GM21360 (cell line): ENCODE measurements around the gene MYO10.
"Not testable (repeated sequence)": the region's sequence is repeated elsewhere in the genome, so short reads cannot be mapped to it uniquely, and the experiment has no call there.

Experiments used
- ATAC-seq: cut with Tn5 transposase; IDR thresholded peaks from one replicate; pipeline ENCODE4 v1.9.1; 2021; ENCODE audit warnings: mild to moderate bottlenecking, moderate library complexity; ENCODE audit not compliant: unreplicated experiment

The MYO10 gene

GRCh38 chr5:16679863-16680262 is 256.2 kb downstream of the MYO10 start:
- no peak for ATAC-seq

DNA sequence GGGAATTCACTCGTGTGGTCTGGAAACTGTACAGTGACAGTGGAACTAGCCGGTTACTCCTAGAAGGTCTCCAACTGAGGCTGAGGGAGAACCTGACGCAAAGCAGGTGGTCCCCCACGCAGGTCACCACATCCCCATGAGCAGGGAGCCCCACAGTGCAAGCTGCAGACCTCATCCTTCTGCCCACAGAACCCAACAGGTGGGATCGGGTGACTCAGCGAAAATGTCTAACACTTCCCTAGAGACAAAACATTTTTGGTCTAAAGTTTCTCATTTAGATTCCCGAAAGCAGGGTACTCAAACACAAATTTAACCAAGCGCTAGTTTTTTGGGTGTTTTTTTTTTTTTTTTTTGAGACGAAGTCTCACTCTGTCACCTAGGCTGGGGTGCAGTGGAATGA is 256.9 kb downstream of the MYO10 start:
- no peak for ATAC-seq

GRCh38 chr5:16675806-16676205 is 260.3 kb downstream of the MYO10 start:
- no peak for ATAC-seq

DNA sequence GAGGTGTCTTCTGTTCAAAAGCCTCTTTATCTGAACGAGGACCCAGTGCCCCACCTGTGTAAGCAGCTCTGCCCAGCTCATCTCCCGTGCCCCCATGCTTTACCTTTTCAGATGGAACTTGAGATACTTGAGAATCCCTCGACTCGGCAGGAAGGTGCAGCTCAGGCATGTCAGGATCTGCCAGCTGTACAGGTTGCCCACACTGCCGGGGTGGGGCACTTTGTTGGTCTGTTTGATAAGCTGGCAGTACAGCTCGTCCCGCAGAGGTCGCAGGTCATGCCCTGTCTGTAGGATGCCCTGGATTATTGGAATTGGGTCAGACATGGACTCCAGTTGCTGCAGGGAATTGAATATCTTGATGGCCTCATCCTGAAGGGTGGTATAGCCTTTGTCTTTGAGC is 261.3 kb downstream of the MYO10 start:
- no peak for ATAC-seq

DNA sequence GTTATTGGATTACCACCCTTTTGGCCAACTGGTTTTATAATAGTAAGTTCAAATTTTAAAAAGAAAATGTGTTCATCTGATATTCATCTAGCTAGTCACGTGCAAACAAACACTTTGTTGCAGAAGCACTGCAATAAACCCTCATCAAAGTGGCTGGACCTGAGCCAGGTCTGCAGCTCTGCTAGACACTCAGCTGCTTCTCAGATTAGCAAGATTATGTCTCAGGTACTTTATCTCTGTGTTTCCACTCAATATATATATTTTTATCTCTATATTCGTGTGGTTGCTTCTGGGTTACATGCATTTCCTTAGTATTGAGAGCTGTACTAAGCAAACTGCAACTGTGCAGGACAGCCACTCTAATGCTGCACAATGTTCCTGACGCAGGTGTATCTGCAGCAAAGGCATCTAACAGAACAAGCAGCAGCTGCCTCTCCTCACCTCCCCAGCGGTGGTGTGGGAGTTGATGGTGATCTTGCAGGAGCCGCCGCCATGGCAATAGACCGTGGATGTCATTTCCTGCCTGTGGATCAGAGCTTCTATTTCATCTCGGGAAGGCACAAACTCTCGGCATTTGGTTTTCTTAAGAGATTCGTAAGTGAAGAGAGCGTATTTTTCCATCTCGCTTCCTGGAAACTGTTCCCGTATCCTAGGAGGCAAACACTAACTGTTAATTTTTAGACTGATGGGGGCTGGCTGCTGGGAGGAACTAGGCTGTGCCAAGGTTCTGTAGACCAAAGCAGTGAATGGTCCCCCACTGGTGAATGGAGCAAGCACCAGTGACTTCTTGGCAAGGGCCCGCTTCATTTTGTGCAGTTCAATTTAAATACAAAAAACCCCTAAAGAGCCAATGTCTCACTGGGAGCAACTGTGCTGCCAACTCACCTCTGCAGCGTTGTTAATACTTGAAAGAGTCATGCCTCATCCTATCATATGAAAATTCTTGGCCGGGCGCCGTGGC is 262.6 kb downstream of the MYO10 start:
- no peak for ATAC-seq

DNA sequence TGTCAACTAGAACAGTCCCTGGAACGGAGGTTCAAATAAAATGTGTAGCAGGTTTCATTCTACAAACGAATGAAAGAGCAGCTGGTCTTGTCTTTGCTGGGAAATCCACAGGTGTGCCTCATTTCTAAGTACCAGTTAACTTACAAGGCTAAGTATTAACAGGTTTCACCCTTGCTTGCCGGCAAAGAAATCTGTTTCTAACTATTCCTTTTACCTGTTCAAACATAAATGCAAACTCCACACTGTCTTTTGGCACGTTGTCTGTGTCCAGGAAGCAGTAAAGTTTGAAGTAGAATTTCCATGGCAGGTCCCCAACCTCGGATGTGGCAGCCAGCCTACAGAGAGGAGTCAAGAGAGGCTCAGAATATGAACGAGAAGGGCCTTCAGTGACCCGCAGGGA is 264.9 kb downstream of the MYO10 start:
- no peak for ATAC-seq

DNA sequence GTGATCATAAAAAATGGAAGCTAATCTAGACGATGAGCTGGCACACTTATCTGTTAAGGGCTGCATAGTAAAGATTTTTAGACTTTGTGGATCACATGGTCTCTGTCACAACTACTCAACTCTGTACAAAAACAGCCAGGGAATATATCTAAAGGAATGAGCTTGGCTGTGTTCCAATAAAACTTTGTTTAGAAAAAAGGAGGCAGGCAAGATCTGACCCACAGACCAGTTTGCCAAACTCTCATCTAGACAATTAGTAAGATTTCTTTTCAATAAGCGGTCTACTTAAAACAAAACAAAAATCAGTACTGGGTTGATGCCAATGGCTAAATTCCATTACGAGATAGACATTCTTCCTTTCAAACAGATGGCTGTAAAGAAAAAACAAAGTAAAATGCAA is 266.3 kb downstream of the MYO10 start:
- ATAC-seq, result no peak

- ATAC-seq, result no peak
Measured at GRCh38 chr5:16668631-16669030, 267.5 kb downstream of the MYO10 start.

DNA sequence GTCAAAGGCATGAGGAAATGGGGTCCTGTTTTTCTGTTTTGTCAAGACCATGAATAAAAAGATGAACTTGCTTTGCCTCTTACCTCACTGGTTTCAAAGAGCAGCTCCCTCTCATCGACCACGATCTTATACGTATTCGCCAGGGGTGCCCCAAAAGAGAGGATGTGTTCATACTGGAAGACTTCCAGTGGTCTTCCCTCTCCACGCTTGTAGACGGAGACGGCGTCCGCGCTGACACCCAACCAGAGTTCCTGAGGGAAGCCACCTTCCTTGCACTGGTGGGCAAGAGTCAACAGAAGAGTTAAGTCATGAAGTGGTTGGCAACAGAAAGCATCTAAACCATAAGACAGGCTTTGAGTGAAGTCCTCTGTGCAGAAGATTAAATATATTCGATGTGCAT is 267.9 kb downstream of the MYO10 start:
- ATAC-seq, result no peak

DNA sequence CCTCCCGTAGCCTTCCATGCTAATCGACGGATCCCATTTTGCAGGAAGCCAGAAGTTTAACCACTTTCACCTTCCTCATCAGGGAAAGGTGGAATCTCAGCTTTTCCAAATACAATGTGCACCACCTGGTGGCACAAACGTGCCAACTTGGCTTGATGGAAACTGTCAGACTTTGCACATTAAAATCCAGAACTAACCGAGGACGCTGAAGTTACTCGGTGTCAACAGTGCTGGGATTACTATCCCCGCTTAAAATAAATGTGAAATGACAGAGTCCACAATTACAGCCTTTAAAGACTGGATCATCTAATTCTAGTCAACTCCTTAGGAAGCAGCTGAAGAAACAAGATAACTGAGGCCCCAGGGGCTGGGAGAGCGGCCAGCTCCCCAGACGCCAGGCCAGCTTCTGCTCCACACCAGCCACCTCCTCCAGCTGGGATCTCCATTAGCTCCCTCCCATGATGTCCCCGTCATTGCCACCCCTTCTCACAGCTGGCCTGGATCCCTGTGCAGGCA is 269.1 kb downstream of the MYO10 start:
- ATAC-seq, result no peak

DNA sequence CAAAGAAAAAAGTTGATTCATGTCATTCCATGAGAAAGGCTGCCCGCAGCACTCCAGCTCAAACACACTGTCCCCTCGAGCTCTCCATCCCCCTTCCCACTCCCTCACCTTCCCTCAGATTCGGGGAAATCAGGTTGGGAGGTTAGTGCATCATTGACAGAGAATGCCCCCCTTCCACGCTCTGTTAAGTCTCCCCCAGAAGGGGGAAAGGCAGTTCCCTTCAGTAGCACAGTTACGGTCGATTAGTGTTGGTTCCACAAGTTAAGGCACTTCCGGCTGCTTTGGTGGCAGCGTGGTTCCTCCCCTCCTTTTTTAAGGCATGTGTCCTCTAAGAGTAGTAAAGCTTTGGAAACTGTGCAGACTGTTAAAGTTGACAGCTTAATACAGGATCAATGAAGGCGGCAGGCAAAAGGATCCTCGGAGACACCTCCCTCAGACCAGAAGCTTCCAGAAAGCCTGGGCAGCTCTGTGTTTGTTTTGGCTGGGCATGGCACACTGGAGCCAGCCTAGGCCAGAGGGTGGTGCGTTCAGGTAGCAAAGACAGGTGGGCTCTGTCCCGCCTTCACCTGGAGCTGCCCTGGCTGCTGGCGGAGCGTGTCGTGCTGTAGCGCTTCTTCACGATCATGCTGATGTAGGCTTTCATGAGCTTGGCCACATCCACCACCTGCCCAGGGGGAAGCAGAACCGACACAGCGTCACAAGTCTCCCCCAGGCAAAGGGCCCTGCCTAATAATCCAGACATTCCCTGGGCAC is 269.8 kb downstream of the MYO10 start:
- no peak for ATAC-seq

DNA sequence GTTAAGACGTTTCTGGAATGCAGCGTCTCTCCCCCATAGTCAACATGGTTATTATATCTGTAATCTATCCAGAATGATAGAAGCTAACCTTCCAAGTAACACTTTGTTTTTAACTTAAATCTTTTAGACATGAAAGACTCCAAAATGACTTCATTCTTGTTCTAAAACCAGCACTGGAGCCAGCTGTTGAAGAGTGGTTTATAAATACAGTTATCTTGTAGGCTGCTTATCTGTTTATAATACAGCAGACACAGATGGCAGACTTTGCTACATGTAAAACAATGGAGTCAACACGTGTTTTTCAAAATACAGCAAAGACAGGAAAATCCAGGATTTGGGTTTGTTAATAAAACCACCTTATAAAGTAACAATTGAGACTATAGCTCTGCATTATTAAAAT is 270.5 kb downstream of the MYO10 start:
- no peak for ATAC-seq

DNA sequence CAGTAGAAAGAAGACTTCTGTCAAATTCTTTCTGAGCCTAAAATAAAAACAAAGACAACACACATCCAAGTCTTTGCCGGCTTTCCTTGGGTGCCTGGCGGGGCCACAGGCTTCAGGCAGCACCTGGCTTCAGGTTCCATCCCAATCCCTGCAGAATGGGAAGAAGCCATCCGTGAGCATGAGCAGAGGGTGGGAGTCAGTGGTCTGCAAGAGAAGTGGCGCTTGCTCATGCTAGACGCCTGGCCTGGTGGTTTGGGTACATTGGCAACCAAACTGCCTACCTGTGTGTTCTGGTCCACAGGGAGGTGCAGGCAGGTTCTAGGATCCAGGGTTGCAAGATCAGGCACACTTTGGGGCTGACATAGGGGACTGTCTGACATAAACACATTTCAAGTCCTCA is 271.7 kb downstream of the MYO10 start:
- ATAC-seq, result no peak

GRCh38 chr5:16663840-16664239 is 272.2 kb downstream of the MYO10 start:
- ATAC-seq, result no peak

- no peak for ATAC-seq
Measured at GRCh38 chr5:16661713-16662112, 274.4 kb downstream of the MYO10 start.

DNA sequence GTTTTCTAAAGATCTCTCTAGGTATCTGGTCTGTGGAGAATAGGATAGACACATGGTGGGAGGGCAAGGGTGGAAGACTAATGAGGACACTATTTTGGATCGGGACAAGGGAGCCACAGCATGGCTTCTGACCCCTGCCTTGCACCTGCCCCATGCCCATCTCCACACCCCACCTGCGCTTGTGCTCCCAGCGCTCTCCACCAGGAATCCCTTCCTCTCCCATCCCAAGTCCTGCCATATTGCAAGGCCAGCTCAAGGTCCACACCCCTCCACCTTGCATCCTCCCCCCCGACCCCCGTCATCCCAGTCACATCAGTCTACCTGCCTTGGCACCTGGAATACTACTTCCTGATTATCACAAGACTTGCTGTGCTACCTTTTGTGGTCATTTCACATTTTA is 275.1 kb downstream of the MYO10 start:
- ATAC-seq, result no peak

GRCh38 chr5:16659536-16659935 is 276.6 kb downstream of the MYO10 start:
- ATAC-seq, result no peak

DNA sequence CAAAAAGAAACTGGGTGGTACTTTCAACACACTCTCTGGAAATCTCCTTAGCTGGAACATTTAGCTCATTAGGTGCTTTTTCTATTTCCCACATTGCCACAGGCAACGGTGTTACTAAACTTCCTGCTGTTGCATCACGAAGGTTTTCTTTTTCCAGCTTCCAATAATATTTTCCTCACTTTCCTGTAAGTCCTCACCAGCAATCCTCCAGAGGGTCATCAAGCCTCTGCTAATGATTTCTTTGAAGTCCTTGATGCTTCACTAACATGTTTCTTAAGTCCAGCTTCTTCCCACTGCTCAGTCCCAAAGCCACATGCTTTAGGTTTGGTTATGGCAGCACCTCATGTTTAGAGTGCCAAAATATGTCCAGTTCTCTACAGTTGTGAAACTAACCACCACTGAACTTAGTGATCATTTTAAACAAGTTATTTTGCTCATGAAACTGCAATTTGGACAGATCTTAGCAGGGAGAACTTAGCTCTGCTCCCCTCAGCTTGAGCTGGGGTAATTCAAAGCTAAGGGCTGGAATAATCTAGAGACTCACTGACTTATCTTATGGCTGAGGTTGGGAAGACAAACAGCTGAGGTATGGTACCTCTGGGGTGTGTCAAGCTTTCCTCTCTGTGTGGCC is 279.4 kb downstream of the MYO10 start:
- ATAC-seq, result no peak

GRCh38 chr5:16654647-16655334 is 281.3 kb downstream of the MYO10 start:
- no peak for ATAC-seq

DNA sequence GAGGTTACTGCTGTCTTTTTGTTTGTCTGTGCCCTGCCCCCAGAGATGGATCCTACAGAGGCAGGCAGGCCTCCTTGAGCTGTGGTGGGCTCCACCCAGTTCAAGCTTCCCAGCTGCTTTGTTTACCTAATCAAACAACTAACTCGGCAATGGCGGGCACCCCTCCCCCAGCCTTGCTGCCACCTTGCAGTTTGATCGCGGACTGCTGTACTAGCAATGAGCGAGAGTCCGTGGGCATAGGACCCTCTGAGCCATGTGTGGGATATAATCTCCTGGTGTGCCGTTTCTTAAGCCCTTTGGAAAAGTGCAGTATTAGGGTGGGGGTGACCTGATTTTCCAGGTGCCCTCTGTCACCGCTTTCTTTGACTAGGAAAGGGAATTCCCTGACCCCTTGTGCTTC is 287.3 kb downstream of the MYO10 start:
- not testable (repeated sequence) for ATAC-seq
